GM06990 (cell line): ENCODE results near the gene OSBPL10.
A peak's percentile ranks its signal among the peaks of the same experiment; 100 is the strongest.

ENCODE experiments used
- DNase-seq: peaks from one replicate; pipeline ENCODE4 v3.0.0-alpha.2; 2011; ENCODE audit not compliant: insufficient read length; ENCODE audit errors: extremely low read depth
- H3K27me3 ChIP-seq: replicated peaks from 2 replicates; pipeline ENCODE4 v1.6.0; 2011; ENCODE audit warnings: low read length; ENCODE audit not compliant: control insufficient read depth, insufficient read depth
- H3K36me3 ChIP-seq: 2 replicates; pipeline ENCODE4 v1.5.1; 2011; ENCODE audit warnings: low read length; ENCODE audit not compliant: control insufficient read depth, insufficient read depth
- H3K4me3 ChIP-seq: replicated peaks from 2 replicates; pipeline ENCODE4 v1.5.1; 2011; ENCODE audit warnings: low read depth, mild to moderate bottlenecking, control low read depth, low read length
- CTCF ChIP-seq: IDR thresholded peaks from 2 replicates; pipeline ENCODE4 v1.5.1; 2011; ENCODE audit warnings: low read length, control low read depth, mild to moderate bottlenecking, inconsistent platforms; ENCODE audit not compliant: insufficient read depth, poor library complexity, severe bottlenecking

The OSBPL10 gene

GRCh38 chr3:31725976-31726375 lies 255.1 kb downstream of the OSBPL10 start:
- TF ChIP-seq CTCF, result no peak
- Histone ChIP-seq H3K27me3 (no peaks in the 10 kb centered on the region), H3K36me3 (no peaks in the 10 kb centered on the region), H3K4me3 (no peak overlapping the region)
- DNase-seq, result no peak

GRCh38 chr3:31725568-31725967 lies 255.5 kb downstream of the OSBPL10 start:
- Histone ChIP-seq H3K36me3 (no peaks in the 10 kb centered on the region), H3K4me3 (no peak overlapping the region), H3K27me3 (no peaks in the 10 kb centered on the region)
- no peak for TF ChIP-seq CTCF
- no peak for DNase-seq

- TF ChIP-seq CTCF, result peak; percentile 55
- H3K36me3 ChIP-seq, result no peaks in the 10 kb centered on the region
- H3K4me3 ChIP-seq, result no peak overlapping the region
- DNase-seq, result no peak
- H3K27me3 ChIP-seq, result no peaks in the 10 kb centered on the region
These were observed 256.4 kb downstream of the OSBPL10 start for GRCh38 chr3:31724651-31725050.

GRCh38 chr3:31724116-31724515 lies 256.9 kb downstream of the OSBPL10 start:
- no peak overlapping the region for H3K4me3 ChIP-seq
- DNase-seq, result no peak
- no peak for TF ChIP-seq CTCF
- no peaks in the 10 kb centered on the region for H3K27me3 ChIP-seq
- H3K36me3 ChIP-seq, result no peaks in the 10 kb centered on the region

GRCh38 chr3:31723701-31724100 lies 257.4 kb downstream of the OSBPL10 start:
- no peak for TF ChIP-seq CTCF
- DNase-seq, result no peak

GRCh38 chr3:31721676-31722075 lies 259.4 kb downstream of the OSBPL10 start:
- no peak for DNase-seq
- H3K27me3 ChIP-seq, result no peaks in the 10 kb centered on the region
- no peak for TF ChIP-seq CTCF
- no peaks in the 10 kb centered on the region for H3K36me3 ChIP-seq
- no peak overlapping the region for H3K4me3 ChIP-seq

More at GRCh38 chr3:31723701-31724100, 257.4 kb downstream of the OSBPL10 start:
- H3K27me3 ChIP-seq, result no peaks in the 10 kb centered on the region
- H3K36me3 ChIP-seq, result no peaks in the 10 kb centered on the region
- H3K4me3 ChIP-seq, result no peak overlapping the region
